Measurements from ENCODE around the gene ADAMTSL3.
"Not testable (repeated sequence)": the region's sequence is repeated elsewhere in the genome, so short reads cannot be mapped to it uniquely, and the experiment has no call there.

The ADAMTSL3 gene

DNA sequence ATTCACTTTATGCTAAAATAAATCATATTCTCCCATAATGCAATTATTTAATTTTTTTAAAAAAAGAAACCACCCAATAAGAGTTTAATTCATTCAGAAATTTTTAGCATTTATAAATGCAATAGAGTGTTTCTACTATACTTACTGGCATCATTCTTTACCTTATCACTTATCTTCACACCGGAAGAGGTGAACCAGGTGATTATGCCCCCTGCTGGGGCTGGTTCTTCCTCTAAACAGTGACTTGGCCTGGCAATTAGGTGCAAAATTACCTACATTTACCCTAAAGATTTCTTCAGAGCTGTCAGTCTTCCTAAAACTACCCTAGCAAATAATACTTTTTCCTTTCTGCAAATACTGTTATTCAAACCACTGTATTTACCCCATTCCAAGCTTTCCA lies 397.2 kb downstream of the ADAMTSL3 start:
- DNase-seq = not testable (repeated sequence)

DNA sequence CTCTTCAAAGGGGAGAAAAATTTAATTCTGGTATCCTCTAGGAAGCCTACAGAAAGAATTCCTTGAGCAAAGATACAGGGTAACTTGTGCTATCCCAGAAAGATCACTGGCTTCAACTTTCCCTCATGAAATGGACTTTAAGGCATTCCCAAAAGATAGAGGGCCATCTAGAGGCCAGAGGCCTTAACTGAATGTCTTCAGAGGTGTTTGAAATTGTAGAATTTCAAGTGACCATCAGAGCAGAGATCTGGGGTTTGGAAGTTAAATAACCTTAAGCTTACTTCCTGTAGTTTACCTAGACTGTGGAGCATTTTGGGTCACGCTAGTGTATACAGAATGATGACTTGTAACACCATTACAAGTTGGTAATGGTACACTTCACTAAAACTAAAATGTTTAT lies 400.6 kb downstream of the ADAMTSL3 start:
- DNase-seq = not testable (repeated sequence)

DNA sequence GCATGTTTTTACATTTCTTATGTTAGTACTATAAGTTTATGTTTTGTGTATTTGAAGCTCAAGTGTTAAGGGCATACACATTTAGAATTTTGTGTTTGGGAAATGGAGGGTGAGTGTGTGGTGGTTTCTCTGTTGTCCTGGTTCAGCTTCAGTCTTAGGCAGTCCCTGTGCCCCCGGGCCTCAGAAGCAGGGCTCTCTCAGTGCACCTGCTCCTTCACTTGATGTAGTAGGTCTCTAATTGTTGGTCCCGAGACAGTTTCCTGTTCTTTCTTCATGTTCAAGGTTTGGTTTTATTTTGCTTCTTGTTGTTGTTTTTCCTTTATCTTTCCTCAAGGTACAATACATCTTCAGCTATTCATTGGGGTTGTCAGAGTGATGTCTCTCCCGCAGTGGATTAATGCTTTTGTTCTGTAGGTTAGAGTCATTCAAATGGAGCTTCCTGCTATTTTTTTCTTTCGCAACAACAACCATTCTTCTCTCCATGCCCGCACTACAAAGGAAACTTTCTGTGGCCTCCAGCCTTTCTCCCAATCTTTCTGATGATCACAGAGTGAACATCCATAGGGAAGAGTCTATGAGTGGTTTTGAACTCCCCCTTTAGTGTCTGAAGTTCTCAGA lies 403.9 kb downstream of the ADAMTSL3 start:
- no peak for DNase-seq

DNA sequence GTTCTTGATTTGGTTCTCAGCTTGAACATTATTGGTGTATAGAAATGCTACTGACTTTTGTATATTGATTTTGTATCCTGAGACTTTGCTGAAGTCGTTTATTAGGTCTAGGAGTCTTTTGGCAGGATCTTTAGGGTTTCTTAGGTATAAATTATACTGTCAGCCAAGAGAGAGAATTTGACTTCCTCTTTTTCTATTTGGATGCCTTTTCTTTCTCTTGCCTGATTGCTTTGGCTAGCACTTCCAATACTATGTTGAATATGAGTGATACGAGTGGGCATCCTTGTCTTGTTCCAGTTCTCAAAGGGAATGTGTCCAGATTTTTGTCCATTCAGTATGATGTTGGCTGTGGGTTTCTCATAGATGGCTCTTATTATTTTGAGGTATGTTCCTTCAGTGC lies 409.8 kb downstream of the ADAMTSL3 start:
- not testable (repeated sequence) for DNase-seq

DNA sequence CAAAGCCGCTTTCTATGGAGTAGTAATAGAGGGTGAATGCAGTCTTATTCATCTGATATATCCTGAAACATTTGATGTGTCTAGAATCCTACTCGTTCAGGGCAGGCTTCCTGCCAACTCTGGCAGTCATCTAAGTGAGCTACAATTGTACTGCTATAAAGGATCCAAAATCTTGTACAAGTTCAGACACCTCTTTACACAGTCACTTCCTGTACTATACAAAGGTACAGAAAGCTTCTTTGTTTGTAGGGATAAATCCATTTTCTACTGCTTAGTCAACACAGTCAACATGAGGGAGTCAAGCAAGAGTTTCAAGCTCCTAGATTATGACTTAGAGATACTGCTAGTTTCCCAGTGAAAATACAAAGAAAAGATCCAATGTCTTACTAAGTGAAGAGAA lies 414.8 kb downstream of the ADAMTSL3 start:
- not testable (repeated sequence) for DNase-seq

DNA sequence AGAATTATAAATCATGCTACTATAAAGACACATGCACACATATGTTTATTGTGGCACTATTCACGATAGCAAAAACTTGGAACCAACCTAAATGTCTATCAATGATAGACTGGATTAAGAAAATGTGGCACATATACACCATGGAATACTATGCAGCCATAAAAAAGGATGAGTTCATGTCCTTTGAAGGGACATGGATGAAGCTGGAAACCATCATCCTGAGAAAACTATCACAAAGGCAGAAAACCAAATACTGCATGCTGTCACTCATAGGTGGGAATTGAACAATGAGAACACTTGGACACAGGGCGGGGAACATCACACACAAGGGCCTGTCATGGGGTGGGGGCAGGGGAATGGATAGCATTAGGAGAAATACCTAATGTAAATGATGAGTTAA lies 424.1 kb downstream of the ADAMTSL3 start:
- not testable (repeated sequence) for DNase-seq

DNA sequence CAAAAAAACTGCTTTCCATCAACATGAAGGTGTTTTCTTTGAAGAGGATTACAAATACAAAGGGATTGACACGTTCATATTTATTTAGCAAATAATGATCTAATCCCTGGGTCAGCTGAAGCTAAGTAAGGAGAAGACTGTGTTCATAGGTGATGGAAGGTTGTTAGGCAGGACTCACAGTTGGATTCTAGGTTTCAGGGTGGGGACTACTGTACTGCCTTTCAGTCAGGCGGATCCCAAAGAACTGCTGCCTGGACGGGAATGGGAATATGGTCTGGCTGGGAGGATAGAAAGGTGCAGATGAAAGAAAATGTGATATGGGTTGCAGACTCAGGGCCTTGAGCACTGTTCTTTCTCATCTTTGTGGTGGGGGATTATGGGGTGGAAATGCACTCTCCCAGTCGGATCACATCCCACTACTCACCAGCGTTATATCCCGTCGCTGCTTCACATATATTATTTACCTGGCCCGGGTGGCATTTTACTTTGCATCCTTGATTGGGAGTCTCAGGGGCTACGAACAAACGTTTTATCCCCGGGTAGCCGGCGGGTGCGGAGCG lies 425.5 kb downstream of the ADAMTSL3 start:
- not testable (repeated sequence) for DNase-seq

DNA sequence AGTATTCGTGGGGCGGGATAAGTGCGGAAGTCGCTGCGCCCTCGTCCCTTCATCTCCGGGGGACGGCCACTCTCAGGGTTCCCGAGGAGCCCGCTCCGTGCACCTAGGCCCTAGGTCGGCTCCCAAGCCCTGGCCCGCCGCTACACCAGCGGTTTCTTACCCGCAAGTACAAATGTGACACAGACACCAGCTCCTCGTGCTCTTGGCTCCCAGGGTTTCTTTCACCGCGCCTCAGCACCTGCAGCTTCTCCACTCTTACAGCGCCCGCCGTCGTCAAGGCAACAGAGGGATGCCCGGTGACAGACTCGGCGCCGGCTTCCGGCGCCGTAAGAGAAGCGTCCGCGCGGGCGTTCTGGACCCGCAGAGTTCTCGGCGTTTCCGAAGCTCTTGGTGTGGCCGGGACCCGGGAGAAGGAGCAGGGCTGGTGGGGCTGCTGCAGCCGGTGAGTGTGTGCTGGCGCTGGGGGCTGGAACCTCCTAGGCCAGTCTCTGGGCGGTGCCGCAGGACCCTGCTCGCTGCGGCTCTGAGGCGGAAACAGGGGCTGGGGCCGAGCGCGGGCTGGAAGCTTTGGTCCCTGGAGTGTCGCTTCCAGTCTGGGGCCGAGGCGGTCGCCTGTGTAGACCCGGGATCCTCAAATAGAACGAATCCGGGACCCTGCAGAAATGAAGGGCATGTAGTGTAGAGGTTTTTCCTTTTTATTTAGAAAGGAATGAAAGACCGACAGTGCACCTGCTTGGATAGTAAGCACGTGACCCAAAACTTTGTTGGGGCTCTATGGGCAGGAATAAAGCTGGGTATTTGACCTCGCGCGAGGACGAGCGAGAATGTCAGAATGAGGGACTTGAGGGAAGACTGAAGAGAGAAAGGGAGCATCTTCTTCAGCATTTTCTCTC lies 426.2 kb downstream of the ADAMTSL3 start:
- DNase-seq = peak in 1 of 2 experiments; percentile 8

DNA sequence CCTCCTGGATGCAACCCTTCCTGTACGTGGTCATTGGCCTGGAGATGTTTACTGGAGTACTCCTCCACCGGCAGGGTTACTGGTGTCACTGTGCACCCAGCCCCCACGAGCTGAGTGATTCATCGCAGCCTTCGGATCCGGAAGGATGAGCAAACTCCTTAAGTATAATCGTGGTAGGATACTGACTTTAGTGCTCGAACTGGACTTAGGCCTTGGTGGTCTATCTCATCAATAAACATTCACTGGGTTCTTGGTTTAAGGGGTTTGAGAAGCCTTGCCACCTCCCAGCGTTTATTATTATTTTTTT lies 426.8 kb downstream of the ADAMTSL3 start:
- DNase-seq = not testable (repeated sequence)

DNA sequence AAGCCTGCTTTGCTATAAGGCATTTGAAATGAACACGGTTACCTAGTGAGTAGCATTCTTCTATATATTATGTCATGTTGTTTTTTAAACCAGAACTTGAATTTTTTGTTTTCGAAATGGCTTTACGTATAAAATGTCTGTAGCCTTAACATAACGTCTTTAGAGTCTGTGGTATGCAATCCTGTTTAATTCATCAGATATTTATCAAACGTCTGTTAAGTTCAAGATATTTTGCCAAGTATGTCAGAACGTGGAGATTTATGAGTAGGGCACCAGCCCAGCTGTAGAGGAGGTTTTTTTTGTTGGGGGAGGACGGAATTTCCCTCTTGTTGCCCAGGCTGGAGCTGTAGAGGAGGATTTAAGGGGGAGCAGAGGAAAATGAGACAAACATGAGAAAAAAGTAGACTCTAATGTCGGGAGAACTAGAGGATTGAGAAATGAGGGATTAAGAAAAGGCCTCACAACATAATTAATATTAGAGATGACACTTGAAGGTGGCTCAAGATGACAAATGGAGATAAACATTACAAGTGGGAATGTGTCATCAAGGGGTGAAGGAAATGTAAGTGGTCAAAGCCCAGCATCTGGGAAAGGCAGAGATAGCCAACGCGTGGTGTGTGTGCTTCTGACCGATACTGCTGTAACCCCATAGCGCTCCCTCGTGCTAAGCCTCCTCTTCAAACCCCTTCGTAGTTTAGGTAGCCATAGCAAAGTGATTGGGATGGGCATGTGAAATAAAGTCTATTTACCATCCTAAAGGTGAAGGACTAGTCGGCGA lies 427.7 kb downstream of the ADAMTSL3 start:
- DNase-seq = no peak

DNA sequence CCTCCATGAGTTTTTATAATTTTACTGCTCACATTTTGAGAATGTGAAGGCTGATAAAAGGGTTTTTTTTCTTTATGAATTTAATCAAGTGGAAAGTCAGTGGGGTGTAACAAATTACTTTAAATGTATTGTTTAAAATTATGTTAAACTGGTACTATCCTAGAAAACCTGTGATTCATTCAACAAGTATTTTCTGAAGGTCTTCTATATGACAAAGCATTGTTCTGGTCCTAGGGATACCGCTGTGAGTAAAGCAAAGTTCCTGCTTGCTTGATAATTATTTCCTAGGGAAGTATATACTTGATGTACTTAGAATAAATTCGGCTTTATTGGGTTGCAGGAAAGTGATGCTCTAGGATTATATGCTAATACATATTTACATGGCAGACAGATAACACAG lies 428.8 kb downstream of the ADAMTSL3 start:
- DNase-seq = no peak

DNA sequence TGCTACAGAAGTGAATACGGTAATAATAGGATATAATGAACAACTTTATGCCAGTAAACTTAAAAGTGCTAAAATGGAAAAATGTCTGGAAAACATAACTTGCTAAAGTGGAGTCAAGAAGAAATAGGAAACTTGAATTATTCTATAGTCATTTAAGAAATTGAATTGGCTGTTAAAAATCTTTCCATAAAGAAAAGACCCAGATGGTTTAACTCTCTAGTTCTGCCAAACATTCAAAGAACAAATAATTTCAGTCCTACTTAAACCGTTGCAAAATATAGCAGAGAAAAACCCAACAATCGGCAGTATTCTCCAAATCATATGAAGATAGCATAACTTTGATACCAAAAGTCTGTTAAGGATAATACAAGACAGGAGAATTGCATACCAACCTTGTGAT lies 432.1 kb downstream of the ADAMTSL3 start:
- not testable (repeated sequence) for DNase-seq

All from NCI-H187 (cell line).